NB4 (cell line): ENCODE results near the gene EFNB1.

Experiments
- DNase-seq: peaks from one replicate; pipeline ENCODE4 v3.0.0; 2010; ENCODE audit warnings: low read depth
- H3K4me3 ChIP-seq: one replicate; pipeline ENCODE4 v1.5.1; 2011; ENCODE audit warnings: mild to moderate bottlenecking, low read depth, low read length, moderate library complexity
- MAX ChIP-seq: IDR thresholded peaks from 2 replicates; pipeline ENCODE4 v1.6.1; 2011; ENCODE audit warnings: low read depth, low read length
- MYC ChIP-seq: IDR thresholded peaks from 2 replicates; pipeline ENCODE4 v1.6.1; 2011; ENCODE audit warnings: low read depth, low read length
- POLR2A ChIP-seq: IDR thresholded peaks from 2 replicates; pipeline ENCODE4 v1.6.1; 2011; ENCODE audit warnings: mild to moderate bottlenecking; ENCODE audit not compliant: insufficient read length; ENCODE audit errors: extremely low read depth
- TF ChIP-seq, protein P1 (sequence below): IDR thresholded peaks from one replicate; pipeline ENCODE4 v1.5.1; 2012; ENCODE audit warnings: low read depth, low read length

EFNB1 gene

DNA sequence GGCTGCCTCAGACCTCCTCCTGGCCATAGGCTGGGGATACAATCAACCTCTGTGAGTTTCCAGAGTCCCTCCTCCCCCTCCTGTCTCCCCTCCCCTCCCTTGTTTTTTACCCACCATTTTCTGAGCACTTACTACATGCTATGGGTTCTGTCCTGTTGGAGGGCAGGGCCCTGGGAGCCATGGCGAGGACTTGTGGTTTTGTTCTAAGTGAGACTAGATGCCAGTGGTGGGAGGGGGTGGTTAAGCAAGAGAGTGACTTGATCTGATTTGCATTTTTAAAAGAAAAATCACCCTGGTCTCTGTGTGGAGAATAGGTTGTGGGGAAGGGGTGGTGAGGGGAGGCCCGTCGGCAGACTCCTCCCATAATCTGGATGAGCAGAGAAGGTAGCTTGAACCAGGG, 39.5 kb downstream of the EFNB1 start:
- DNase-seq, result no peak
- TF ChIP-seq, protein P1, sequence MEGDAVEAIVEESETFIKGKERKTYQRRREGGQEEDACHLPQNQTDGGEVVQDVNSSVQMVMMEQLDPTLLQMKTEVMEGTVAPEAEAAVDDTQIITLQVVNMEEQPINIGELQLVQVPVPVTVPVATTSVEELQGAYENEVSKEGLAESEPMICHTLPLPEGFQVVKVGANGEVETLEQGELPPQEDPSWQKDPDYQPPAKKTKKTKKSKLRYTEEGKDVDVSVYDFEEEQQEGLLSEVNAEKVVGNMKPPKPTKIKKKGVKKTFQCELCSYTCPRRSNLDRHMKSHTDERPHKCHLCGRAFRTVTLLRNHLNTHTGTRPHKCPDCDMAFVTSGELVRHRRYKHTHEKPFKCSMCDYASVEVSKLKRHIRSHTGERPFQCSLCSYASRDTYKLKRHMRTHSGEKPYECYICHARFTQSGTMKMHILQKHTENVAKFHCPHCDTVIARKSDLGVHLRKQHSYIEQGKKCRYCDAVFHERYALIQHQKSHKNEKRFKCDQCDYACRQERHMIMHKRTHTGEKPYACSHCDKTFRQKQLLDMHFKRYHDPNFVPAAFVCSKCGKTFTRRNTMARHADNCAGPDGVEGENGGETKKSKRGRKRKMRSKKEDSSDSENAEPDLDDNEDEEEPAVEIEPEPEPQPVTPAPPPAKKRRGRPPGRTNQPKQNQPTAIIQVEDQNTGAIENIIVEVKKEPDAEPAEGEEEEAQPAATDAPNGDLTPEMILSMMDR, result no peak
- TF ChIP-seq MYC (no peak), POLR2A (no peak), MAX (no peak)
- no peak overlapping the region for H3K4me3 ChIP-seq

- DNase-seq, result no peak
- no peak overlapping the region for H3K4me3 ChIP-seq
- TF ChIP-seq MAX, result no peak
- TF ChIP-seq POLR2A, result no peak
- TF ChIP-seq, protein P1, result no peak
- TF ChIP-seq MYC, result no peak
Measured at GRCh38 chrX:68868902-68869800, 40.3 kb downstream of the EFNB1 start.

DNA sequence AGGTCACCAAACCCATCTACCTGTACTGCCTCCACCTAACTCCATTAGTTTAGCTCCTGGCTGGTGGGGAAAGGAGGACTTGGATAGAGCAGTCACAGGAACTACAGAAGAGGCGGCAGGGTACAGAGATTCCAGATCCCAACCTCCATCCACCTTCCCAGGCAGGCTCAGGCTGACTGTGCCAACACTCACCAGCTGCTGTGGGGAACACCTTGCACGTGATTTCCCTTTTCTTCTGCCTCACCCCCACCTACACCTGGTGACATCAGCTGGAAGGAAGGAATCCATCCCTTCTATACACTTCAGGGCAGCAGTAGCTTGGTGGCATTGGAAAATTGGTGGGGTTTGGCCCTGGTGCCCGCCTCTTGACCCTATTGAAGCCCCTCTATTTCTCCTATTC, 41.5 kb downstream of the EFNB1 start:
- no peak overlapping the region for H3K4me3 ChIP-seq
- no peak for TF ChIP-seq MYC
- no peak for TF ChIP-seq MAX
- no peak for TF ChIP-seq POLR2A
- TF ChIP-seq, protein P1, result no peak
- no peak for DNase-seq

DNA sequence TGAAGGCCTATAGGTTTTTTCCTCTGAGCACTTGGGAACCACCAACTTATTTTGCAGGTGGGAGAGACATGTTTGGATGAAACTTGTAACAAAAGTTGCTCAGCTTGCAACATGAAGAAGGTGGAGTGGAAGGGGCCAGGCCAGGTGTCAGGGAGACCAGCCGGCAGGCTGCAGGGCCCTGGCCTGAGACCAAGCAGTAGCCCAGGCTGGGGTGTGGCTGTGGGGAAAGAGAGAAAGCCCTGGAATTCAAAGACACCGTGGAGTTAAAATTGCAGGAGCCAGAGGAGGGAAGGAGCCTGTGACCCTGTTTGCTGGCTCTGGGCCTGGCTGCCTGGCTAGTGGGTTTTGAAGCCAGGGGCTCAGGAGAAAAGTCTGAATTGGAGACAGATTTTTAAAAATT, 43.4 kb downstream of the EFNB1 start:
- H3K4me3 ChIP-seq, result no peak overlapping the region
- TF ChIP-seq MAX, result no peak
- TF ChIP-seq, protein P1, result no peak
- TF ChIP-seq POLR2A, result no peak
- TF ChIP-seq MYC, result no peak
- DNase-seq, result no peak

GRCh38 chrX:68874076-68874475, 45.3 kb downstream of the EFNB1 start:
- TF ChIP-seq, protein P1, result no peak
- no peak for TF ChIP-seq MYC
- TF ChIP-seq POLR2A, result no peak
- TF ChIP-seq MAX, result no peak
- DNase-seq, result no peak
- no peak overlapping the region for H3K4me3 ChIP-seq
